GM18498 (cell line): ENCODE measurements around the gene C1QTNF2.
A peak's percentile ranks its signal among the peaks of the same experiment; 100 is the strongest.

Experiments
- ATAC-seq: cut with Tn5 transposase; IDR thresholded peaks from one replicate; pipeline ENCODE4 v1.9.1; 2021; ENCODE audit warnings: mild to moderate bottlenecking, moderate library complexity; ENCODE audit not compliant: unreplicated experiment

The C1QTNF2 gene

GRCh38 chr5:160369990-160370712 is at the start of gene C1QTNF2:
Gene C1QTNF2, minus strand, starts transcription at chr5:160370626. Its CDS starts 15,615 bp downstream, at chr5:160355011.
- ATAC-seq: peak; percentile 55

- no peak for ATAC-seq
Measured at GRCh38 chr5:160420331-160420610, 49.8 kb upstream of the C1QTNF2 start.

- no peak for ATAC-seq
Measured at GRCh38 chr5:160419458-160420330, 49.3 kb upstream of the C1QTNF2 start.

- peak; percentile 75 for ATAC-seq
Measured at GRCh38 chr5:160418561-160419457, 48.4 kb upstream of the C1QTNF2 start, which contains the start of gene SLU7. Gene SLU7, minus strand, starts transcription at chr5:160419081. Its CDS starts 3,787 bp downstream, at chr5:160415294.

GRCh38 chr5:160399402-160400353 is 29.3 kb upstream of the C1QTNF2 start, which contains the start of gene FAM200C:
Gene FAM200C, minus strand, starts transcription at chr5:160400054. Its CDS starts 4,564 bp downstream, at chr5:160395490.
- peak; percentile 83 for ATAC-seq

- no peak for ATAC-seq
Measured at GRCh38 chr5:160398806-160399205, 28.4 kb upstream of the C1QTNF2 start.

GRCh38 chr5:160397492-160397891 is 27.1 kb upstream of the C1QTNF2 start:
- ATAC-seq: no peak

- ATAC-seq: no peak
Measured at GRCh38 chr5:160395111-160395510, 24.7 kb upstream of the C1QTNF2 start.

- ATAC-seq: peak; percentile 56
Measured at GRCh38 chr5:160390787-160391696, 20.6 kb upstream of the C1QTNF2 start.

- ATAC-seq: no peak
Measured at GRCh38 chr5:160387445-160387844, 17.0 kb upstream of the C1QTNF2 start.

- no peak for ATAC-seq
Measured at GRCh38 chr5:160385496-160385895, 15.1 kb upstream of the C1QTNF2 start.

- no peak for ATAC-seq
Measured at GRCh38 chr5:160384681-160385080, 14.3 kb upstream of the C1QTNF2 start.

GRCh38 chr5:160382346-160382745 is 11.9 kb upstream of the C1QTNF2 start:
- ATAC-seq: no peak

- ATAC-seq: no peak
Measured at GRCh38 chr5:160380041-160380440, 9.6 kb upstream of the C1QTNF2 start.

GRCh38 chr5:160379511-160379910 is 9.1 kb upstream of the C1QTNF2 start:
- no peak for ATAC-seq

- ATAC-seq: no peak
Measured at GRCh38 chr5:160378330-160378729, 7.9 kb upstream of the C1QTNF2 start.

- no peak for ATAC-seq
Measured at GRCh38 chr5:160377651-160378050, 7.2 kb upstream of the C1QTNF2 start.

GRCh38 chr5:160376416-160376815 is 6.0 kb upstream of the C1QTNF2 start:
- ATAC-seq: no peak

- no peak for ATAC-seq
Measured at GRCh38 chr5:160375701-160376100, 5.3 kb upstream of the C1QTNF2 start.
